Esophagus squamous epithelium (tissue), 4 donors: Measurements from ENCODE around the gene HJV.

Experiments
- POLR2A ChIP-seq, 4 donors: fragments of 450-650 bp; IDR thresholded peaks; one replicate each; pipeline ENCODE4 v1.6.1; 2017; ENCODE audit warnings: antibody characterized with exemption in 4 of 4, mild to moderate bottlenecking in 4 of 4, moderate library complexity in 3 of 4
- TF ChIP-seq, protein P1 (sequence below), 6 experiments: fragments of 450-650 bp in 4 of 6; fragments of 200-600 bp in 2 of 6; sonication (generic) in 2 of 6; IDR thresholded peaks; one replicate each; pipeline ENCODE4 v1.5.1; 2016 to 2019; ENCODE audit warnings: antibody characterized with exemption in 6 of 6, mild to moderate bottlenecking in 4 of 6, moderate library complexity in 4 of 6

DNA sequence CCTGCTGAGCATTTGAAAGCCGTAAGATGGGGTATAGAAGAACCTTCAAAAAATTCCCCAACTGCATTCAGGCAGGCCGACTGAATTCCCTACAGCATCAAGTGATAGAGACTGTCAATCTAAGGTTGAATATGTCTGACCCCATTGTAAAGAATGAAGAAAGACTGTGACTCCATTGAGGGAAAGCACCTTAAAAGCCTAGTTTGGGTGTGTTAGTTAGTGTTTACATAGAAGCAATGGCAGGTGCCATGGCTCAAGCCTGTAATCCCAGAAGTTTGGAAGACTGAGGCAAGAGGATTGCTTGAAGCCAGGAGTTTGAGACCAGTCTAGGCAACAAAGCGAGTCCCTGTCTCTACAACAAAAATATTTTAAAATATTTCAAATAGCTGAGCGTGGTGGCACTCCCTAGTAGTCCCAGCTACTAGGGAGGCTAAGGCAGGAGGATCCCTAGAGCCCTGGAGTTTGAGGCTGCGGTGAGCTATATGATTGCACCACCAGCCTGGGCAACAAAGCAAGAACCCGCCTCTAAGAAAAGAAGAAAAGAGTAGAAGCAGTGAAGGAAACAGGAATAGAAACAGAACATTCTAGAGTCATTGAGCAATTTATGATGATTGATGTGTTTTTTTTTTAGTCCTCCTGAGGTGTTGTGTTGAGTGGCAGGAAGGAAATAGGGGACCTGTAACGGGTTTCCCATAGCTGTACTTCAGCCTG is 41.6 kb downstream of the HJV start:
- TF ChIP-seq, protein P1, sequence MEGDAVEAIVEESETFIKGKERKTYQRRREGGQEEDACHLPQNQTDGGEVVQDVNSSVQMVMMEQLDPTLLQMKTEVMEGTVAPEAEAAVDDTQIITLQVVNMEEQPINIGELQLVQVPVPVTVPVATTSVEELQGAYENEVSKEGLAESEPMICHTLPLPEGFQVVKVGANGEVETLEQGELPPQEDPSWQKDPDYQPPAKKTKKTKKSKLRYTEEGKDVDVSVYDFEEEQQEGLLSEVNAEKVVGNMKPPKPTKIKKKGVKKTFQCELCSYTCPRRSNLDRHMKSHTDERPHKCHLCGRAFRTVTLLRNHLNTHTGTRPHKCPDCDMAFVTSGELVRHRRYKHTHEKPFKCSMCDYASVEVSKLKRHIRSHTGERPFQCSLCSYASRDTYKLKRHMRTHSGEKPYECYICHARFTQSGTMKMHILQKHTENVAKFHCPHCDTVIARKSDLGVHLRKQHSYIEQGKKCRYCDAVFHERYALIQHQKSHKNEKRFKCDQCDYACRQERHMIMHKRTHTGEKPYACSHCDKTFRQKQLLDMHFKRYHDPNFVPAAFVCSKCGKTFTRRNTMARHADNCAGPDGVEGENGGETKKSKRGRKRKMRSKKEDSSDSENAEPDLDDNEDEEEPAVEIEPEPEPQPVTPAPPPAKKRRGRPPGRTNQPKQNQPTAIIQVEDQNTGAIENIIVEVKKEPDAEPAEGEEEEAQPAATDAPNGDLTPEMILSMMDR (IDR thresholded peaks at IDR 0.05) = no peak
- peak in 2 of 4 donors; percentile 7 to 39 for TF ChIP-seq POLR2A (IDR thresholded peaks at IDR 0.05)
